HG03095 (cell line): ENCODE measurements around the gene GOLGA5.
"Not testable (repeated sequence)": the region's sequence is repeated elsewhere in the genome, so short reads cannot be mapped to it uniquely, and the experiment has no call there.

Experiments used
- ATAC-seq: cut with Tn5 transposase; IDR thresholded peaks from one replicate; pipeline ENCODE4 v1.9.1; 2021; ENCODE audit warnings: moderate library complexity; ENCODE audit not compliant: unreplicated experiment

GOLGA5 gene

DNA sequence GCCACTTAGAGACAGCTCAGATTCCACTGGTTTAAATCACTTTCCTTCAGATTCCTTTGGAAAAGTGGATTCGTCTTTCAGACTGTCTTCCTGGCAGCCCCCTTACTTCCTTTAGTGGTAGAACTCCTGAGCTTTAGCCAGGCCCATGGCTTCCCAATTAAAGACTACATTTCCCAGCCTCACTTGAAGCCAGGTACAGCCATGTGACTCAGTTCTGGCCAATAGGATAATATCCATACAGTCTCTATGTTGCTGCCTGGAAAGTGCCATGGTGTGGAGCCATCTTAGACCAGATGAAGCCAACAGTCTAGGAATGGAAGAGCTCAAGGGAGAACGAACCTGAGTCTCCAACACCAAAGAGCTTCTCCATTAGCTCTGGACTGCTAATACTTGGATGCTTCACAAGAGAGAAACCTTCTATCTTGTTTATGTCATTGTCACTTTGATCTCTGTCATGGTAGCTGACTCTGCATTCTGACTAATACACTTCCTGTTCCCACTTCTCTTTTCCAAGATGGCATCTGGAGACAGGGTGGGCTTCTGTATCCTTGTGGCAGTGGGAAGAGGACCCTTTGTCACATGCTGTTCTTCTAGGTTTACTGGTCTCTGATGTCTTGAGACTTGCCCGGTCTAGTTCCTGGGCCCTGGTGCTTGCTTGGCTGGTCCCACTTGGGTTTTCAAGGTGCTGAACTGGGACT is 15.1 kb upstream of the GOLGA5 start:
- ATAC-seq = not testable (repeated sequence)

DNA sequence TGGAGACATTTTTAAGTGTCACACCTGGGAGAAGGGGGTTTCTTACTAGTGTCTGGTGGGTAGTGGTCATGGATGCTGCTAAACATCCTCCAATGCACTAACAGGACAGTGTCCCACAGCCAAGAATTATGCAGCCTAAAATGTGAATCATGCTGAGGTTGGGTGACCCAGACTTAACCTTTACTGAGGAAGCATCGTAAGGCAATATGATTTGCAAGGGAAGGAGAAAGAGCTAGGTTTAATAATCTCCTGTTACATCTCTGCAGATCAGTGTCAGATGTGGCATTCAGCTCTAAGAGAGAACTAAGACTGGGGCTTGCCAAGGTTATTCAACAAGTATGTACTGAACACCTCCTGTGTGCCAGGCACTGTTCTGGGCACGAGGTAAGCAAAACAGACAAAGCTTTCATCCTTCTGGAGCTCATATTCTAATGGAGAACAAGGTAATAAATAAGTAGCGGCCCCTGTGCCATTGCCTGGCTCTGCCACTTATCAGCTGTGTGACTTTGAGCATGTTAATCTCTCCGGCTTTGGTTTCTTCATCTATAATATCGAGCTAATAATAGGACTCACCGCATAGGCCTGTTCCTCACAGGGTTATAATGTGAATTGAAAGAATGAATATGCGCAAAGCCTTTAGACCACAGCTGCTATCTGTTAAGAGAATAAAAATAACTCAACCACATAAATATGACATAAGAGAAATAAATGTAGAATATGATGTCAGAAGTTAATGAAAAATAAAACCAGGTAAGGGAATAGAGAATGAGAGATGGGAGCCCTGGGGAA is 13.5 kb upstream of the GOLGA5 start:
- ATAC-seq = no peak

DNA sequence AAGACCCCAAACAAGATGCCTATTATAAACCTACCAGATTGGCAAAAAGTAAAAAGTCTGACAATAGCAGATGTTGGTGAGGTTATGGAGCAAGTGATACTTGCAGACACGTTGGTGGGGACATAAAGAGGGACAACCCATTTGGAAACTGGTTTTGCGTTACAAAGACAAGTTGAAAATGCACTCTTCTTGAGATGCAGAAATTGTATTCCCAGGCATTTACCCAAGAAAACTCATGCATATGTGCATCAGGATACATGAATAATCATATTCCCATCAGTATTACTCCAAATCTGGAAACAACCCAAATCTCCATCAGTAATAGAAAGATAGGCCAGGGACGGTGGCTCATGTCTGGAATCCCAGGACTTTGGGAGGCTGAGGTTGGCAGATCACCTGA is 12.8 kb upstream of the GOLGA5 start:
- ATAC-seq = no peak

DNA sequence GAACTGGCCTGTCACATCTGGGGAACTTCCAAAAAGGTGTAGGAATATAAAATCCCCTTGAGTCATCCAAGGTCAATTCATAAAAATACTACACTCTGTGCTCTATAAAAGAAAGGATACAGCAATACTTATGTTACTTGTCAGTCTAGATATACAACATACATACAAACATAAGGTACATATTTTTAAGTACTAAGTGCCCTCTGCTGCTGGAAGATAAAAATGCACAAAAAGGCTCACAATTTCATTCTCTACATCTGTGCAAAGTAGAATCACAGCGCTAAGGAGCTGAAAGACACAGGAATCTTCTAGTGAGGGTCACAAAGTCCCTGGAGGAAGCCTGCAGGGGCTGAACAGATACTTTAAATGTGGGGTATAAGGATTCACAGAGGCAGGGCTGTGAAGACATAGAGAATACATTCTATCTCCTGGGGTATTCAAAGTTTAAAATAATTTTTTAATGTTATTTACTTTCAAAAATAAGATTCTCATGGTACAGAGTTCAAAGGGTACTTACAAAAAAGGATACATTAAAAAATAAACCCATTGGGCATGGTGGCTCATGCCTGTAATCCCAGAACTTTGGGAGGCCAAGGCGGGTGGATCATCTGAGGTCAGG is 10.2 kb upstream of the GOLGA5 start:
- ATAC-seq = no peak

DNA sequence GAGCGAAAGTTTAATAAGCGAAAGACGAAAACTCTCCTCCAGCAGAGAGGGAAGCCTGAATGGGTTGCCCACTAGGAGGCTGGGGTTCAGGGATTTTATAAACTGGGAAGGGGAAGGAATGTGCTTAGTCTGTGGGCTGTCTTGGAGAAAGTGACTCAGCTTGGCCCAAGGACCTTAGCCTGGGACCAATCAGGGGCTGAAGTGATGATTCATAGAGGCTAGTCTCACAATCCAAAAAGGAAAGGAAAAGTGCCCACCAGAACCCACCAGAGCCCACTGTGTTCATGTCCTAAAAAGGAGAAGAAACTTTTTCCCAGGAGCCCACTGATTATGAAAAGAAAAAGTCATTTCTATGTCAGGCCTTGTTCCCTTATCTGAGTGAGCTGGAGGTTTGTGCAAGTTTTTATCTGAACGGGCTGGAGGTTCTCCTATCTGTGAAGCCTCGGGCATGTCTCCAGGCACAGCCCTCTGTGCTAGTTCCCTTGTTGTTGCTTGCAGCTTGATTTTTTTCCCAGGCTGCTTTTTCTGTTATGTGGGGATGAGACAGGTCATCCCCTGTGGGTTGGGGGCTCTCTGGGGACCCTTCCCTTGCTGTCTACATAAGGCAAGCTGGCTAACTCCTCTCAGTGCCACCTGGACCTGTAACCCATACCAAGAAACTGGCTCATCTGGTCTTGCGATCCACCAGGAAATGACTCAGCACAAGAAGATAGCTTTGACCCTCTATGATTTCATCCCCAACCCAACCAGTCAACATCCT is 8.3 kb upstream of the GOLGA5 start:
- ATAC-seq = no peak

DNA sequence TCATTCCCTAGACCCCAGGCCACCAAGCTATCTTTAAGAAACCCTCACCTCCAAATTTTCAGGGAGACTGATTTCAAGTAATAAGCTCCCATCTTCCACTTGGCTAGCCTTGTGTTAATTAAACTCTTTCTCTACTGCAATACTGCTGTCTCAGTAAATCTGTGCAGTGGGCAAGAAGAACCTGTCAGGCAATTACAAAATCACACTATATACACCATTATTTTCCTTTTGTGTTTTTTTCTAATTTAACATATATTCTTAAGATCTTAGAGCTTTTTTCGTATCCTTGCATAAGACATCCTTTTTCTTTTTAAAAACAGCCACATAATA is 7.7 kb upstream of the GOLGA5 start:
- ATAC-seq = no peak

DNA sequence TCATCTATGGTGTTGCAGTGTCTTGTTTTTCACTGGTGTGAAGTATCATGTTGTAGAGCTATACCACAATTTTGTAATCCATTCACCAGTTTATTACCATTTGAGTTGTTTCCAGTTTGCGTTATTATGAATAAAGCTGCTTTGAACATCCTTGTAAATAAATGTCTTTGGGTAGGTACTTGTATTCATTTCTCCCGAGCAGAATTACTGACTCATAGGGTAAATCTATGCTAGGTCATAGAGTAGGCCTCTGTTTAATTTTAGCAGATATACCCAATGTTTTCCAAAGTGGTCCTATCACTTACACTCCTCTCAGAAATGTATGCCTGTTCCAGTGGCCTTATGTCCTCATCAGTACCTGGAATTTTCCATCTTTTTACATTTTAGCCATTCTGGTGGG is 6.6 kb upstream of the GOLGA5 start:
- no peak for ATAC-seq

DNA sequence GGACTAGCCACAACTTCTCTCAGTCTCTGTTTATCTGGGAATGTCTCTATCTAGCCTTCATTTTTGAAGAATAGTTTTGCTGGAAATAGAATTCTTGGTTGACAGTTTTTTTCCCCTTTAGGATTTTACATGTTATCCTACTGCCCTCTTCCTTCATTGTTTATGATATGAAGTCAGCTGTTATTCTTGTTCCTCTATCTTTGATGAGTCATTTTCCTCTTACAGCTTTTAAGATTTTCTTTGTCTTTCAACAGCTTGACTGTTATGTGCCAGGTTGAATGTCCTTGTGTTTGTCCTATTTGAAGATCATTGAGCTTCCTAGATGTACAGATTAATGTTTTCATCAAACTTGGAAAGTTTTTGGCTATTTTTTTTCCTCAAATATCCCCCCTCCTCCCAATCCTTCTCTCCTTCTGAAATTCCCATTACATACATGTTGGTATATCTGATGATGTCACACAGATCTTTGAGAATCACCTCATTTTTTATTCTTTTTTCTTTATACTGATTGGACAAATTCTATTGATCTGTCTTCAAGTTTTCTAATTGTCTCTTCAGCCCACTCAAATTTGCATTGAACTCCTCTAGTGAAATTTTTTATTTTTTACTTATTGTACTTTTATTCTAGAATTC is 4.5 kb upstream of the GOLGA5 start:
- no peak for ATAC-seq

DNA sequence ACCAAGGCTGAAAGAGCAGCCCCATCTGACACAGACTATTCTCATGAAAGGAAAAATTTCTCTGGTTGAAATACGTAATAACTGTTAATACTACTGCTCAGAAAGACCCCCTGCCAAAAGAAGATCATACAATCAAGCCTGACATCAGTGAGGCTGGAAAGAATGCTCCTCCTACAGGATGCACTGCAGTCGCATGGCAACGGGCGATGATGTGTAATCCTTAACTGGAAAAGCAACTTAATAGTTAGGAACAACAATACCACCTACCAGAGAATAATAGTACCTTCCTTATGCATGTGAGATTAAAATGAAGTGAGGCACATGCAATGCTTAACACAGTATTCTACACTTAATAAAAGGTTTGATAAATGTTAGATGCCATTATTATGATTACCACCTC is 1.2 kb upstream of the GOLGA5 start:
- no peak for ATAC-seq

DNA sequence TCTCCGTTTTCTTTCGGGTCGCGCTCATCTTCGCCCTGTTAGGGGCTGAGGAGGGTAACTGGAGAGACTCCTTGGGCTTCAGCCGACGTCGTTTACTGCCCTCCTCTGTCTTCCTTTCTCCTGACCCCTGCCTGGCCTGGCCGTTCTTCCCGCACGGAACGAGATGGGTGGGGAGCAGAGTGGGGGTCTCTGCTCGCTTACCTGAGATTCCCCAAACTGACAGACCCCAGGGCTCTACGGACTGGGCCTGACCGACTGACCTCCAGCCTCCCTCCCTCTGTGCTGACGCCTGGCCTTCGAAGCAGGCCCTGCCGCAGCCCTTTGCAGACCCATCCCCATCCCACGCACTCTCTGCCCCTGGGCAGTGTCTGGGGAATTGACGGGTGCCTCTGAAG is 439 bp downstream of the GOLGA5 start:
- ATAC-seq = peak; percentile 9

DNA sequence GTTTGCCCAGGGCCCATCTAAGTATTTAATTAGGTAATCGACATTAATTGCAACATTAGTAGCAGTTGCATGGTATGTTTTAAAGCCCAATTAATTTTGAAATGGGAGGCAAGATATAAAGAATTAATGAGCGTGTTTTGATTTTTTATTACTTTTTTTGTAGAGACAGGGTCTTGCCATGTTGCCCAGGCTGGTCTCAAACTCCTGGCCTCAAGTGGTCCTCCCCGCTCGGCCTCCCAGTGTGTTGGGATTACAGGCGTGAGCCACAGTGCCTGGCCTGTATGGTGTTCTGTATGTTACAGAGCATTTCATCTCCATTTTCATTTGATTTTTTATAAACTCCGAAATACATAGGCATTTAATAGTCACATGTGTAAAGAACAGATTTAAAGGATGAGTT is 856 bp downstream of the GOLGA5 start:
- no peak for ATAC-seq

DNA sequence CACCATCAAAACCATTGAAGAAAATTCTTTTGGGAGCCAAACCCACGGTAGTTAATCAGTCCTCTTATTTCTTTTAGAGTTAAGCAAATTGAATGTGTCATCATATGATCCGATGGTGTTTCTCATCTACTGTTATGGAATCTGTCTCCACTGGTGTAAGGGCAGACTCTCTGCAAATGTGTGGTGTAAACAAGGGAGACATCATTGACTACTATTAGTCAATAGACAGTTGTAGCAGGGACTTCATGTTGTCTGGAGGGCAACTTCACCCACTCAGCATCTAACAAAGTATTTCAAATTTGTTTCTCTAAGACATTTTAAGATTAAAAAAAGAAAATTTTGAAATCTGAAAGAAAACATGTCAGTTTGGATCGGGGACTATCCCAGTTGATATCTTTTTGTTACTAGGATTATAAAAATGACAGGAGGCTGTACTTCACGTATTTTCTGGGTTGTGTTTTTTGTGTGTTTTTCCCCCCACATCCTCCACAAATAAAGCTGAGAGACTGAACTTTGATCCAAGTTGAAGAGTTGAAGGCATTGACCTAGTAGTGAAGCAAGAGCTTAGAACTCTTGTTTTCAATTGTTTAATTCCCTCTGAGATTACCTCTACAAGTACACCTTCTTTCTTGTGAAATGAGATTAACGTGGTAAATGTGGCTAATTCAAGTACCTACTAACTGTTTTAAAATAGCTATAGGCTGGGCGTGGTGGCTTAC is 4.0 kb downstream of the GOLGA5 start:
- no peak for ATAC-seq

DNA sequence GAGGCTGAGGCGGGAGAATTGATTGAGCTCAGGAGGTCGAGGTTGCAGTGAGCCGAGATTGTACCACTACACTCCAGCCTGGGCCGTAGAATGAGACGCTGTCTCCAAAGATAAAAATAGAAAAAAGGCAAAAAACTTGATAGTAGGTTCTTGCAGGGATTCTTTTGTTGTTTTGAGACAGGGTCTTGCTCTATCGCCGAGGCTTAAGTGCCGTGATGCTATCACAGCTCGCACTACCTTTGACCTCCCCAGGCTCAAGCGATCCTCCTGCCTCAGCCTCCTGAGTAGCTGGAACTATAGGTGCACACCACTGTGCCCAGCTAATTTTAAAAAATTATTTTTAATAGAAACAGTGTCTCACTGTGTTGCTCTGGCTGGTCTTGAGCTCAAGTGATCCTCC is 4.7 kb downstream of the GOLGA5 start:
- ATAC-seq = no peak

DNA sequence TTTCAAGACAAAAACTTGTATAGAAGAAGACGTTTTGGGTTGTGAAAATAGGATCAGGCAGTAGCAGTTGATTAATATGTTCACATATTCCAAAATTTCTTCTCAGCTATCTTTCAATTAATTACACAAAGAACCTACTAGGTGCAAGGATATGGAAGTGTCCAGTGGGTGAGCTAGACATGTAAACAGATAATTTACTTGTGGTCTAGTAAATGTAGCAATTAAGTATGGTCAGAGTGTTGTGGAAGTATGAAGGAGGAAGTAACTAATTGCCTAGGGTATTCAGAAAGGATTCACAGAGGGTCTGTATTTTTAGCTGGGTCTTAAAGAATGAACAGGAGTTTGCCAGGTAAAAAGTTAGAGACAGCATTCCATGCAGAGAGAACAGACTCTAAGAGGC is 5.9 kb downstream of the GOLGA5 start:
- no peak for ATAC-seq

DNA sequence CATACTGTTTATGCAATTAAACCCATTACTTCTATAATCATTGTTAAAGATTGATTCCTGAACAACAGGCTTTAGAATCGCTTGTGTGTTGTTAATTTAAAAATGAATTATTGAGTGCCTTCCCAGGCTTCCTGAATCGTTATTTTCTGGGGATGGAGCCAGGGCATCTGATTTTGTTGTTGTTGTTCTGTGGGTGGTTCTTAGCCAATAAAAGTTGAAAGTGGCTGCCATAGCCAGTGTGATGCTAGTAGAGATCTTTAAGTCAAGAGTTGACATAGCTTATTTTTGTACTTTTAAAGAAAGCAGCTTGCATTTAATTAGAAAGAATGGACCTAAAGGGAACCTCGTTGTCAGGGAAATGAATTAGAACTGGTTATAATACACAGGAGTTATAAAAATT is 6.4 kb downstream of the GOLGA5 start:
- ATAC-seq = no peak

DNA sequence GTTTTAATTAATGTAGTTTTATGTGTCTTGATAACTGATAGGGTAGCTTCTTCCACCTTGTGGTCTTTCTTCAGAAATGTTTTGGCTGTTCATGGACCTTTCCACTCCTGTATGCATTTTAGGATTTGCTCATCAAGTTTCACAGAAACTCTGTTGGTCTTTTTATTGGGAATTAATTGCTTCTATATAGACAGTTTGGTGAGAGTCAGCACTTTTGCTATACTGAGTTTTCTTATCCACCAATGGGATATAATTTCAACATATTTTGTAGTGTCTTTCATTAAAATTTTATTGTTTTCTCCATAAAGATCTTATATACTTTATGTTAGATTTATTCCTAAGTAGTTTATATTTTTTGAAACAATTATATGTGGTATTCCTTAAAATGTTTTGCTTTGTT is 7.8 kb downstream of the GOLGA5 start:
- ATAC-seq = no peak

DNA sequence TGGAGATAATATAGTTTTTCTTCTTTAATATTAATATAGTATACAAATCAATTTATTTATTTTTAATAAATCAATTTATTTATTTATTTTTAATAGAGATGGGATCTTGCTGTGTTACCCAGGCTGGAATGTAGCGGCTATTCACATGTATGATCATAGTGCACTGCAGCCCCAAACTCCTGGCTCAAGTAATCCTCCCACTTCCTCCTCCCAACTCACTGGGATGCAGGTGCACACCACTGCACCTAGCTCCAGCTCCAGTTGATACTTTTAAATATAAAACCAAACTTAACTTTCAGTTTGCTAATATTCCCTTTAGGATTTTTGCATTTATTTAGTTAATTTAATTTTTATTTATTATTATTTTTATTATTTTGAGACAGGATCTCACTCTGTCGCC is 8.6 kb downstream of the GOLGA5 start:
- no peak for ATAC-seq

DNA sequence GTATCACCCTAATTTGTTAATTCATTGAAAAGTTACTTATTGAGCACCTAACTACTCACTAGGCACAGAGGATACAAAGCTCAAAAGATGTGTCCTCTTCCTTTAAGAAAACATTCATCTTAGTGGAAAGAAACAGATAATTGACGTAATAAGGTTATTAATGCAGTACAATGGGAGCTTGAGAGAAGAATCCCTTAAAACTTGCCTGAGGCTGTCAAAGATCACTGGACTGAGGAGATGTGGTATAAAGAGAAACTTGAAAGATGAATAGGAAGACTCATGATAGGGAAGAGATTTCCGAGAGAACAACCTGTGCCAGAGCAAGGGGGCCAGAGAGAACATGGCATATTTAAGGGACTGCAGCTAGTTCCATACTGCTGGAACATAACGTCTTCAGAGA is 19.1 kb downstream of the GOLGA5 start:
- no peak for ATAC-seq

DNA sequence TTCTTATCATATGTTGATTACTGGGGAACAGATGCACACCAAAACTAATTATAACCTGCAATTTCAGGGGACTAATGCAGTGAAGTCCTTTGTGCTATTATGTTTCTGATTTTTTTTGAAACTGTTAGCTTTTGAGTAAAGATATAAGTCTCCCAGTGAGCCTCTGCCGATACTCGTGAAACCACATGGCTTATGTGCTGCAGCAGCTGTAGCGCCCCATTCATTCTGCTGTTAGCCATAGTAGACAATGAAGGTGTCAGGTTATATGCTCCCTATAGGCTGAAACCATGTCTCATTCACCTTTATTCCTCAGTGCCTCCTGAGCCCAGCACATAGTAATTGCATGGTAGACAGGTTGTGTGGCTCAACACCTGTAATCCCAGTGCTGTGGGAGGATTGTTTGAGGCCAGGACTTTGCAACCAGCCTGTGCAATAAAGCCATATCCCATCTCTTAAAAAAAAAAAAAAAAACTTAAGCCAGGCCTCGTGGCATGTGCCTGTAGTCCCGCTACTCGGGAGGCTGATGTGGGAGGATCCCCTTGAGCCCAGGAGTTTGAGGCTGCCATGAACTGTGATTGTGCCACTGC is 25.0 kb downstream of the GOLGA5 start:
- ATAC-seq = no peak
